OCI-M2 (cell line): ENCODE results near the gene FOXP4.

Source experiments
- DNase-seq: peaks from one replicate; lab custom pipeline; 2025; ENCODE audit not compliant: unreplicated experiment; lab: John Stamatoyannopoulos, UW

Gene FOXP4

GRCh38 chr6:41623330-41623729 is 77.1 kb downstream of the FOXP4 start:
- DNase-seq, result no peak

GRCh38 chr6:41624621-41625380 is 78.6 kb downstream of the FOXP4 start:
- no peak for DNase-seq

DNA sequence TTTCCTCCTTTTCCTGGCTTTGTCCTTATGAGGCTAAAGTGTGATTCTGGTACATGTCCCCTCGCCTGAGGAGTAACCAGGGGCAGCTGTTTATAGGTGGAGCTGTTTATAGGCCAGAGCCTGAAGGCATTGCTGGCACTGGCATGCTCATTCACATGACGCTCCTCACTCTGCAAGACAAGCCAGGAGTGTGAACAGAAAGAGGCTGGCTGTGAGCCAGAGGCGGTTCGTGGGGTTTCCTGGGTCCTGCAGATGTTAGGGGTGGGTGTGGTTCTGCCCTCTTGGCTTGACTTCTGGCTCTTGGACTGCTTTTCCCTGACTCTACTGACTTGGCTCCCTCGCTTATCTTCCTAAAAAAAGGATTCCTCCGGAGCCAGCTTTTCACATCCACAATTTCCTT is 79.3 kb downstream of the FOXP4 start:
- no peak for DNase-seq

- no peak for DNase-seq
Measured at GRCh38 chr6:41626022-41626421, 79.8 kb downstream of the FOXP4 start.

- no peak for DNase-seq
Measured at GRCh38 chr6:41626917-41627316, 80.7 kb downstream of the FOXP4 start.

DNA sequence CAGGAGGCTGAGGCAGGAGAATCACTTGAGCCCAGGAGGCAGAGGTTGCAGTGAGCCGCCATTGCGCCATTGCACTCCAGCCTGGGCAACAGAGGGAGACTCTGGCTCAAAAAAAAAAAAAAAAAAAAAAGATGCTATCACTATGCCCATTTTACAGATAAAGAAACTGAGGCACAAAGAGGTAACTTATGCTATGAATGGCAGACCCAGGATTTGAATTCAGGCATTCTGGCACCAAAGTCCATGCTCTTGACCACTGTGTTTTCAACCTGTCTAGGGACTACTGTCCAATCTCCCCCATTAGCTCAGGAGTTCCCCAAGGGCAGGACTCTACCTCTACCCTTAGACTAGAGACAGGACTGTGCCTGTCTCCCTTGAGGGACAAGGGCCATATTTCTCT is 82.9 kb downstream of the FOXP4 start:
- no peak for DNase-seq

GRCh38 chr6:41630069-41630468 is 83.9 kb downstream of the FOXP4 start:
- DNase-seq, result no peak

GRCh38 chr6:41630946-41631345 is 84.8 kb downstream of the FOXP4 start:
- DNase-seq, result no peak

DNA sequence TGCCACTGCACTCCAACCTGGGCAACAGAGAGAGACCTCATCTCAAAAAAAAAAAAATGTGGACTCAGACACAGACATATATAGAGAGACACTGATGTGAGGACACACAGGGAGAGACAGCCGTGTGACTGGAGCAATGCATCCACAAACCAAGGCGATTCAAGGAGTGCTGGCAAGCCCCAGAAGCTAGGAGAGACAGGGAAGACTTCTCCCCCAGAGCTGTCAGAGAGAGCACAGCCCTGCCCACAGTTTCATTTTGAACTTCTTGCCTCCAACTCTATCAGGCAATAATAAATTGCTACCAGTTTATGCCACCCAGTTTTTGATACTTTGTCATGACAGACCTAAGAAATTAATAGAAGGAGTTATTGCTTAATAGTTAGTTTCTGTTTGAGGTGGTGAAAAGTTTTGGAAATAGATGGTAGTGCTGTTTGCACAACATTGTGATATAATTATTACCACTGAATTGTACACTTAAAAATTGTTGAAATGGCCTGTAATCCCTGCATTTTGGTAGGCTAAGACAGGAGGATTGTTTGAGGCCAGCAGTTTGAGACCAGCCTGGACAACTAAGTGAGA is 87.0 kb downstream of the FOXP4 start:
- DNase-seq, result no peak

DNA sequence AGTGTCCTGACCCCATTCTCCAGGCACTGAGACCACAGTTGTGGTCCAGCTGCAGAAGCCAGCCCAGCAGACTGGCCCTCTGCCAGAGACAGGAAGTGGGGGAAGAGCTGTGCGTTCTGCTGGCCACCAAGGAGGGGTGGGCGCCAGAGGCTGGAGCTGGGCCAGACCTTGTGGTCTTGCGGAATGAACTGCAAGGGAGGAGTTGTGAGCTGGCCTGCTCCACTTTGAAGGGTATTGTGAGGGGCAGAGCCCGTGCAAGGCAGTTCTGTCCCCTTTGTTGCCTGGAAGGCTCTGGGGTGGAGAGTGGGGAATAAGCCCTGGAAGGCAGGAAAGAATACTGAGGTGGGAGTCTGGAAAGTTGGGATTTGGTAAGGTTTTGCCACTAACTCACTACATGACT is 88.5 kb downstream of the FOXP4 start:
- no peak for DNase-seq

- no peak for DNase-seq
Measured at GRCh38 chr6:41635365-41635764, 89.2 kb downstream of the FOXP4 start.

- DNase-seq, result no peak
Measured at GRCh38 chr6:41636833-41637193, 90.6 kb downstream of the FOXP4 start.

- no peak for DNase-seq
Measured at GRCh38 chr6:41637194-41638001, 91.2 kb downstream of the FOXP4 start.

- no peak for DNase-seq
Measured at GRCh38 chr6:41638002-41638934, 92.1 kb downstream of the FOXP4 start, which contains the start of gene MDFI. TSS of gene MDFI (plus strand) at chr6:41638468. CDS start at chr6:41638750, 282 bp downstream.

DNA sequence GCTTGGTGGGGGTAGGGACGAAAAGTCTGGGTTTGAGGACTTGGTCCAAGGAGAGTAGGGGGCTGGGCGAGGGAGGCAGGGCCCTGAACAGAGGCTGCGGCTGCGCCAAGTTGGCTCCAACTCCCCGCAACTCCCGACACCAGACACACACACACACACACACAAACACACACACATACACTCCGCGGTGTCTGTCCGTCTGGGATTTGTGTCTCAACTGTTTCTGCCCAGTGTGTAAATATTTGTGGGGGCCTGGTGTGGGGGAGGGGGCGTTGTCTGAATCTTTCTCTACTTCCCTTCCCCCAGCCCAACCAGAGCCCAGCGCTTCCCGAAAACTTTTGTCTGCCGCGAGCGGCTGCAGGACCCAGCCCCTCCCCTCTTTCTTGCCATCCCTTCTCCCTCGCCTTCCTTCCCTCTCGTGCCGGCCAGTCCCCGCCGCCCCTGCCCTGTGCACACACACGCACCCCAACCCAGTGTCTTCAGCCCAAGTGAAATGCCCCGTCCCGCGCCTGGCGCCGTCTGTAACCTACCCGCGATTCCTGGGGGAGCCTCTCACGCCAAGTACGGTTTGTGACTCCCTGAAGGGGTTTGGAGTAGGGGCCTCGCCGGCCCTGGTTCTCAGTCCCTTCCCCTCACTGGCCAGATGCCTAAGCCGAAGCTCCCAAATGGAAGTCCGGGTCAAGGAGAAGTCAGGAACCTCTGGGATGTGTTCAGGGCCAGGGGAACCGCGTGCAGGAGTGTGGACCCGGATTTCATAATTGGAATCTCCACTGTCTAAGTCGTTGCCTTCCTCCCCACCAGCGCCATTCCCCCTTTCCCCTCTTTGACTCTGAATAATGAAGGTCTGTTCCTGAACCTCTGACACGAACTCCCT is 93.0 kb downstream of the FOXP4 start:
- no peak for DNase-seq

DNA sequence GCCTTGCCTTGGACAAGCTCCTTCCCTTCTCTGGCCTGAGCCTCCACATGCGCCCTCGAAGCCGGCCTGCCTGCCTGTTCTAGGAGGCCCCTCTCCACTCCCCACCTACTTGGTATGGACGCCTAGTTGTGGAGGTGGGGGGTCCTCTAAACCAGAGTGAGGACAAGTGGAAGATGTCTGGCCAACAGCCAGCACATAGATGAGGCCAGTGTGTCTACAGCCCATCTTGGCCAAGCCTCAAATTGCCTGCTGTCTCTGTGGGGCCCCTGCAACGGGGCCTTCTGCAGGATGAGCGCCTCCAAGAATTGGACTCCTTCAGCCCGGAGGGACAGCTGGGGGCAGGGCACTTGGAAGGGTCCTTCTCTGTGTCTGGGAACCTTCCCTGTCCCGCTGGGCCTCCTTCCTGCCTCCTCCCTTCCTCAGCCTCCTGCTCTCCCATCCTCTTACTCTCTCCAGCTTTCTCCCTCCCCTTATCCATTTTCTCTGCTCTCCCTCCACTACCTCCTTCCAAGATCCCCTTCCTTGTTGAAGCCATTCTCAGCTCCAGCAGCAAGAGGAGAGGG is 93.7 kb downstream of the FOXP4 start:
- DNase-seq, result no peak

DNA sequence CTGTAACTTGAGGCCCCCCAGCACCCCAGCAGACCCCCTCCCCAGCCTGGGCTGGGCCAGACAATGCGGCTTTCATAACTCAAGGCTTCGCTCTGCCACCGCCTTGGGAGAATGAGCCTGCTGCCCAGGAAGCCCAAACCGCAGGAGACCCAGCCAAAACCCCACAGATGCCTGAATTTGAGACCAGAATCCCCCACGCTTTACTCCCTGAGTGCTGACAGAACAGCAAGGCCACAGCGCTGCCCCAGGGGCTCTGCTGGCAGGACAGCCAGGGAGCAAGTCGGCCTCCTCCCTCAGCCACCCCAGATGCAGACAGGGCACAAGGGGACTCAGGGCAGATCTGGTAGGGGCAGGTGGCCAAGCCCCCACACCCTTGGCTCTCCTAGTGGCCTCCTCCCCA is 94.2 kb downstream of the FOXP4 start:
- no peak for DNase-seq

GRCh38 chr6:41641352-41641925 is 95.3 kb downstream of the FOXP4 start:
- DNase-seq, result no peak
